Bone marrow (tissue), 2 donors: ENCODE data around the gene MBD3L3.
"Not testable (repeated sequence)": the region's sequence is repeated elsewhere in the genome, so short reads cannot be mapped to it uniquely, and the experiment has no call there.

Experiments used
- DNase-seq, 2 donors: peaks; one replicate each; lab custom pipeline; 2025; lab: John Stamatoyannopoulos, UW

Gene MBD3L3

DNA sequence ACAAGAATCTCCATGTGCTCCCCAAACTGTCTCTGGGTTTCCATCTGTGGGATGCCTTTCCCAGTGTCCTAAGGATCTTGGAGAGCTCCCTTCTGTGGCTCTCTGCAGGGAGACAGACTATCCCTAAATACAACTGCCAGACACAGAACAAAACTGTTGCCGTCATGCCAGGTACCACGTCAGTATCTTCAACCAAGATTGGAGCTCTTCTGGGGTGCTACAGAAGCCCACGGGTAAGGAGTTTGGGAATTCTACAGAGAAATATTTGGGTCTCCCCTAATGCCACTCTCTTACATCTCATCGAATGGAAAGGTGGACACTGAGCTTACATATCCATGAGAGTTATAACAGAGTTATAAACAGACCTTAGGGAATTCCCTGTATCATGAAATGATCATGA, 4.9 kb upstream of the MBD3L3 start:
- DNase-seq = no peak

DNA sequence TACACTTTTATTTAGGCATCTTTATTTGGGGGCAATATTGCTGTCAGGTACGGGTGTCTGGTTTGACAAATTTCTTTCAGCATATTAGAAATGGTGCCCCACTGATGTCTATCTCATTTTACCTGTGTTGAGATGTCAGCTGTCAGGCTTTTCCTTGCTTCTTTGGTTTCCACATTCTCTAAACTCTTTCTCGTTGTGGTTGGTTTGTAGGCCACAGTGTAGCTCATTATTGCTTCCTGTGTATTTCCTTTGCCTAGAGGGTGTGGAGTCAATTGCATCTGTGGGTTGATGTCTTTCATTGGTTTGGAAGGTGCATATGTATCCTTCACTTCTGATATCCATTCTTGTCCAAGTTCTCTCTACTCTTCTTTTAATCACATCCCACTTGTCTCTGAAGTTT, 1.5 kb upstream of the MBD3L3 start:
- not testable (repeated sequence) for DNase-seq

DNA sequence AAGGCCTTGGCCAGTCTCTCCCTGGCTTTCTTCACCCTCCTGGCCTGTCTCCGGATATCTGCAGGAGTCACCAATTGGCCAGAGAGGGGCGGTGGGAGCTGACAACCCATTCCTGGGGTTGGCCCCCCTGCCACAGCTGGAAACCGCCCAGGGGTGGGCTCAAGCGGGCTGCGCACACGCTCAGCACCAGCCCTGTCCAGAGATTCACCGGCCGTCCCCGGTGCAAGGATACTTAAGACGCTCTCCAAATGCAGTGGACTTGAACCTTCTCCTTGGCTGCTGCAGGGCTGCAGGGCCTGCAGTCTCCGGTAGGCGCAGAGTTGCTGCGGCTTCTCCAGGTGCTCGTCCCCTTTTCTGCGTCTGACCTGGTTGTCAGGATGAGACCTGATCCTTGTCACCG, 2.1 kb downstream of the MBD3L3 start:
- DNase-seq = not testable (repeated sequence)

DNA sequence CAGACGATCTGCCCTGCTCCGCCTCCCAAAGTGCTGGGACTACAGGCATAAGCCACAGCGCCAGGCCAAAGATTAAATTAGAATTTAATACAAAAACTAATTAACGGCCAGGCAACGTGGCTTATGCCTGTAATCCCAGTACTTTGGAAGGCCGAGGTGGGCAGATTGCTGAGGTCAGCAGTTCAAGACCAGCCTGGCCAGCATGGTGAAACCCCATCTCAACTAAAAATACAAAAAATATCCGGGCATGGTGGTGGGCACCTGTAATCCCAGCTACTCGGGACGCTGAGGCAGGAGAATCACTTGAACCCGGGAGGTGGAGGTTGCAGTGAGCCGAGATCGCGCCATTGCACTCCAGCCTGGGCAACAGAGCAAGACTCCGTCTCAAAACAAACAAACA, 2.8 kb downstream of the MBD3L3 start:
- DNase-seq = not testable (repeated sequence)

DNA sequence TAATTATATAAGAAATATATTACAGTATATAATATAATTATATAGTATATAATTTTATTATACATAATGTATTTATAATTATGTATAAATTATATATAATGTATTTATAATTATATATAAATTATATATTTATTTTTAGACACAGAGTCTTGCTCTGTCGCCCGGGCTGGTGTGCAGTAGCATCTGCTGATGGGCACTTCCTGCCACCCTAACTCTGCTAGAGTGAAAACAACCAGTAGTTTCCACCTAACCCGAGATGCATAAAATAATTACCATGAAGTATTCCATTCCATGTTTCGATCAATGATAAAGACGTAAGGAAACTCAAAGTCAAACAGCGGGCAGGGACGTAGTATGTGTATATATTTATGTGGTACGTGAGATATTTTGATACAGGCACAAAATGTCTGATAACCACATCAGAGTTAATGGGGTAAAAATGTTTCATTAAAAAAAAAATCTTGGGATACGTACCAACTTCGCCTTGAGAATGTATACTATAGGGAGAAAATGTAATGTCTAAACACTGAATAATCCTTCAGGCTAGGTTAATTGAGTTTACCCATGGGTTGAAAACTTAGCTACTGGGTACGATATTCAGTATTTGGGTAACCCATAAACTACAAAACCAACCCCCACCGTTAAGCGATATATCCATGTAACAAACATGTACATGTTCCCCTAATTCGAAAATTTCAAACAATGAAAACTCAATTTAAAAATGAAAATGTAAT, 3.7 kb downstream of the MBD3L3 start:
- not testable (repeated sequence) for DNase-seq

DNA sequence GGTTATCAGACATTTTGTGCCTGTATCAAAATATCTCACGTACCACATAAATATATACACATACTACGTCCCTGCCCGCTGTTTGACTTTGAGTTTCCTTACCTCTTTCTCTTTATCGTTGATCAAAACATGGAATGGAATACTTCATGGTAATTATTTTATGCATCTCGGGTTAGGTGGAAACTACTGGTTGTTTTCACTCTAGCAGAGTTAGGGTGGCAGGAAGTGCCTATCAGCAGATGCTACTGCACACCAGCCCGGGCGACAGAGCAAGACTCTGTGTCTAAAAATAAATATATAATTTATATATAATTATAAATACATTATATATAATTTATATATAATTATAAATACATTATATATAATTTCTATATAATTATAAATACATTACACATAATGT, 5.6 kb downstream of the MBD3L3 start:
- not testable (repeated sequence) for DNase-seq

DNA sequence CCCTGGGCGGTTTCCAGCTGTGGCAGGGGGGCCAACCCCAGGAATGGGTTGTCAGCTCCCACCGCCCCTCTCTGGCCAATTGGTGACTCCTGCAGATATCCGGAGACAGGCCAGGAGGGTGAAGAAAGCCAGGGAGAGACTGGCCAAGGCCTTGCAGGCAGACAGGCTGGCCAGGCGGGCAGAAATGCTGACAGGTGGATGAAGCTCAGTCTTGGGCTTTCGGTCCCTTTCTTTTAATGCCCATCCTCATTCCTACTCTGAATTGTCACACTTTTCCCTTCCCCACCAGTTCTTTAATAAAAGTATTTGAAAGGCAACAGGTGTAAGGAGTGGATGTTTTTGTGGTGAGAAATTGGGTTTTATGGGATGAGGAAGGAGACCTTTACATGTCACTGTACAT, 7.1 kb downstream of the MBD3L3 start:
- DNase-seq = not testable (repeated sequence)

DNA sequence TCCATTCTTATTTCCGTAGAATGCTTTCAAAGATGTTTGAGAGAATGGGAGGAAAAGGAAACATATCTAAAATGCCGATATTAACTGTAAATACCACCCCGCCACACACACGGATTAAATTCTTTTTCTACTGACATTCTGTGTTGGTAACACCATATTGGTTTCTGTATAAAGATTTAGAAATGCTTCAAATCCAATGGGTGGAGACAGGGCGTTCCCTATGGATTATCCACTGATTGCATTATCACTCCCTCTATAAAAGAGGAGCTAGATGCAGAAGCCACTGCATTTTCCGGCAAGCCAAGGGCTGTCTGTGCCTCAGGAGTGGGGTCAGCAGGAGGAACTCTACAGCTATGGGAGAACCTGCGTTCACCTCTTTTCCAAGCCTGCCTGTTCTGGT, 9.5 kb downstream of the MBD3L3 start, which contains the start of gene MBD3L2:
MBD3L2 (plus strand) TSS at position 301 of the 400 bp plus-strand sequence; CDS start at position 354, 53 bp downstream.
- DNase-seq = not testable (repeated sequence)

DNA sequence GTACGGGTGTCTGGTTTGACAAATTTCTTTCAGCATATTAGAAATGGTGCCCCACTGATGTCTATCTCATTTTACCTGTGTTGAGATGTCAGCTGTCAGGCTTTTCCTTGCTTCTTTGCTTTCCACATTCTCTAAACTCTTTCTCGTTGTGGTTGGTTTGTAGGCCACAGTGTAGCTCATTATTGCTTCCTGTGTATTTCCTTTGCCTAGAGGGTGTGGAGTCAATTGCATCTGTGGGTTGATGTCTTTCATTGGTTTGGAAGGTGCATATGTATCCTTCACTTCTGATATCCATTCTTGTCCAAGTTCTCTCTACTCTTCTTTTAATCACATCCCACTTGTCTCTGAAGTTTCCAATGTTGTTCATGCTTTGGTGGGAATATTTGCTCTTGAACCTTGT, 16.9 kb downstream of the MBD3L3 start:
- DNase-seq = not testable (repeated sequence)

DNA sequence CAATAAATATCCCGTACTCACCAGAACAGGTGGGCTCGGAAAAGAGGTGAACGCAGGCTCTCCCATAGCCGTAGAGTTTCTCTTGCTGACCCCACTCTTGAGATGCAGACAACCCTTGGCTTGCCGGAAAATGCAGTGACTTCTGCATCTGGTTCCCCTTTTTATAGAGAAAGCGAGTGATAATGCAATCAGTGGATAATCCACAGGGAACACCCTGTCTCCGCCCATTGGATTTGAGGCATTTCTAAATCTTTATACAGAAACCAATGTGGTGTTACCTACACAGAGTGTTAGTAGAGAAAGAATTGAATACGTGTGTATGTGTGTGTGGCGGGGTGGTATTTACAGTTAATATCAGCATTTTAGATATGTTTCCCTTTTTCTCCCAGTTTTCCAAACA, 18.4 kb downstream of the MBD3L3 start, which contains the start of gene MBD3L4:
MBD3L4 (minus strand) TSS at position 101 of the 400 bp plus-strand sequence; CDS start at position 66, 35 bp downstream.
- not testable (repeated sequence) for DNase-seq

DNA sequence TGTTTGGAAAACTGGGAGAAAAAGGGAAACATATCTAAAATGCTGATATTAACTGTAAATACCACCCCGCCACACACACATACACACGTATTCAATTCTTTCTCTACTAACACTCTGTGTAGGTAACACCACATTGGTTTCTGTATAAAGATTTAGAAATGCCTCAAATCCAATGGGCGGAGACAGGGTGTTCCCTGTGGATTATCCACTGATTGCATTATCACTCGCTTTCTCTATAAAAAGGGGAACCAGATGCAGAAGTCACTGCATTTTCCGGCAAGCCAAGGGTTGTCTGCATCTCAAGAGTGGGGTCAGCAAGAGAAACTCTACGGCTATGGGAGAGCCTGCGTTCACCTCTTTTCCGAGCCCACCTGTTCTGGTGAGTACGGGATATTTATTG, 28.2 kb downstream of the MBD3L3 start, which contains the start of gene MBD3L5:
MBD3L5 (plus strand) TSS at position 301 of the 400 bp plus-strand sequence; CDS start at position 335, 34 bp downstream.
- not testable (repeated sequence) for DNase-seq

DNA sequence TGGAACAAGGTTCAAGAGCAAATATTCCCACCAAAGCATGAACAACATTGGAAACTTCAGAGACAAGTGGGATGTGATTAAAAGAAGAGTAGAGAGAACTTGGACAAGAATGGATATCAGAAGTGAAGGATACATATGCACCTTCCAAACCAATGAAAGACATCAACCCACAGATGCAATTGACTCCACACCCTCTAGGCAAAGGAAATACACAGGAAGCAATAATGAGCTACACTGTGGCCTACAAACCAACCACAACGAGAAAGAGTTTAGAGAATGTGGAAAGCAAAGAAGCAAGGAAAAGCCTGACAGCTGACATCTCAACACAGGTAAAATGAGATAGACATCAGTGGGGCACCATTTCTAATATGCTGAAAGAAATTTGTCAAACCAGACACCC, 29.7 kb downstream of the MBD3L3 start:
- DNase-seq = not testable (repeated sequence)

DNA sequence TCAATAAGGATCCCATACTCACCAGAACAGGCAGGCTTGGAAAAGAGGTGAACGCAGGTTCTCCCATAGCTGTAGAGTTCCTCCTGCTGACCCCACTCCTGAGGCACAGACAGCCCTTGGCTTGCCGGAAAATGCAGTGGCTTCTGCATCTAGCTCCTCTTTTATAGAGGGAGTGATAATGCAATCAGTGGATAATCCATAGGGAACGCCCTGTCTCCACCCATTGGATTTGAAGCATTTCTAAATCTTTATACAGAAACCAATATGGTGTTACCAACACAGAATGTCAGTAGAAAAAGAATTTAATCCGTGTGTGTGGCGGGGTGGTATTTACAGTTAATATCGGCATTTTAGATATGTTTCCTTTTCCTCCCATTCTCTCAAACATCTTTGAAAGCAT, 37.1 kb downstream of the MBD3L3 start, which contains the start of gene MBD3L2B:
MBD3L2B (minus strand) TSS at position 101 of the 400 bp plus-strand sequence; CDS start at position 67, 34 bp downstream.
- not testable (repeated sequence) for DNase-seq

DNA sequence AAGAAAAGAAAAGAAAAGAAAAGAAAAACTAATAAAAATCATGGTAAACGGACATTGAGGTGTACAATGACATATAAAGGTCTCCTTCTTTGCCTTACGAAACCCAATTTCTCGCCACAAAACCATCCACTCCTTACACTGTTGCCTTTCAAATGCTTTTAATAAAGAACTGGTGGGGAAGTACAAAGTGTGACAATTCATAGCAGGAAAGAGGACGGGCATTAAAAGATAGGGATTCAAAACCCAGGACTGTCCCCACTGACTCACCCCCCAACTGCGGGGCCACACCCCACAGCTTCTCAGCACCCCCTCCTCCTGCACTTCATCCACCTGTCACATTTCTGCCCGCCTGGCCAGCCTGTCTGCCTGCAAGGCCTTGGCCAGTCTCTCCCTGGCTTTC, 39.6 kb downstream of the MBD3L3 start:
- no peak for DNase-seq

DNA sequence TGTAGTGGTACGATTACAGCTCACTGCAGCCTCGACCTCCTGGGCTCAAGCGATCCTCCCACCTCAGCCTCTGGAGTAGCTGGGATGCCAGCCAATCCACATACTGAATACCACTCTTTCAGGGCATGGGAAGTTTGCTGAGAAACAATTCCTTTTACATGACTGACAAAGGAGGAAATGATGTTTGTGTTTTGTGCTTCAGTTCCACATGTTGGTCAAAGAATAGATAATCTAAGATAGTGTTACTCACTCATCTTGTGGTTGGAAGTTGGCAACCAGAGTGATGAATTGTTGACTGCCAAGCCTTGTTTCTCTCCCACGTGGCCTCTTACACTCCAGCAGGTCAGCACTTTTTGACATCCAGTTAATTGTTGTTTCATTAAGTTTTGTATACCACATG, 44.8 kb downstream of the MBD3L3 start:
- peak in 1 of 2 donors; percentile 17 for DNase-seq

DNA sequence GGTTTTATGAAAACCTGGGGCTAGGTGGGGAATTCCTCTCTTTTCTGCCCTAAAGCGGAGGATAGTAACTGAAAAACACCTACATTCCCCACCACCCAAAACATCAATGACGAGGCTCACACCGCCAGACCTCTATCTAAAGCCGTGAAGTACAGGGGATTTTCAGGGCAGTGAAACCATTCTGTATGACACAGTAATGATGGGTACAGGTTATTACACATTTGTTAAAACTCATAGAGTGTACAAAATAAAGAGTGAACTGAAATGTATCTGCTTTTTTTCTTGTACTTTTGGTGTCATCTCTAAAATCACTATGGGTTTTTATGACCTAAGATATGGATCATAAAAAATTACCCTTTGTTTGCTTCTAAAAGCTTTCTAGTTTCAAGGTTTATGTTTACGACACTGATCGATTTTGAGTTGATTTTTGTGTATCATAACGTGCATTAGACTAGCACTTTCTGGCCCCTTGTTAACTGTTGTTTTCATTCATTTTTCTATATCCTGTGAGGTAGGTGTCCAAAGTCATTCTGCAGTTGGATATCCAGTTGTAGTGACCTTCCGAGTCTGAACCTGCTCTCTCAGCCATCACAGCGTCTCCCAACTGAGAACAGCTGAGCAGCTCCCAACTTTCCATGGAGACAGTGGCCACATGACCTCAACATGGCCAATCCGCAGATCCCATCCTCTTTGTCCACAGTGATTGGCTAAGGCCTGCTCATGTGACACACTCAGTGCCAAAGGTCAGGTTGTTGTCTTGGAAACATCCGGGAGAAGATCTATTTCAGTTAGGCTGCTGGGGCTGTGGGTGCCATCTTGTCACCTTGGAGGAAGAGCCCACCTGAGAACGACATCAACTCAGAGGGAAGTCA, 47.5 kb downstream of the MBD3L3 start:
- DNase-seq = no peak

DNA sequence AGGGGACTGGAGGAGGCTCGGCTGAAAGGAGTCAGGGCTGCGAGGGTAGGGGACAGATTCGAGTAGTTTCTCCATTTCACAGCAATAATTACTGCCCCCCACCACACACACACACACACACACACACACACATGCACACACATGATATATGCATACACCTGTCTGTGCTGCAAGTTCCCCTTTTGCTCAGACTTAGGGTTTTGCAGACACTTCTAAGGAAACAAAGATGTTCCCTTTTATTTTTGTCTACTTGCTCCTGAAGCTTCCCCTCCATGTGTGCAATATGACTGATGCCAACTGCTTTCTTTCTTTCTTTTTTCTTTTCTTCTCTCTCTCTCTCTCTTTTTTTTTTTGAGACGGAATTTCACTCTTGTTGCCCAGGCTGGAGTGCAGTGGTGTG, 50.6 kb downstream of the MBD3L3 start:
- DNase-seq = peak in 1 of 2 donors; percentile 22
